Breast epithelium (tissue), 4 donors: ENCODE measurements around the gene SRSF8. TPM values are rescaled to one million over a fixed set of nuclear protein-coding genes. Genes with fewer than 3 reads are reported as not detected.
"Not testable (repeated sequence)": the region's sequence is repeated elsewhere in the genome, so short reads cannot be mapped to it uniquely, and the experiment has no call there.

Experiments
- DNase-seq, 2 donors: peaks; one replicate each; pipeline ENCODE4 v3.0.0-alpha.2; 2019; ENCODE audit warnings: low spot score in 2 of 2
- H3K27ac ChIP-seq, 2 donors: fragments of 200-600 bp; sonication (generic) in 1 of 2; one replicate each; pipeline ENCODE4 v1.5.1; 2016 to 2019; ENCODE audit warnings: mild to moderate bottlenecking in 1 of 2
- H3K27me3 ChIP-seq, 2 donors: fragments of 200-600 bp; sonication (generic) in 1 of 2; one replicate each; pipeline versions ENCODE4 v1.5.1 to v1.6.0; 2017 to 2019; ENCODE audit warnings: control low read depth in 1 of 2, mild to moderate bottlenecking in 1 of 2
- H3K36me3 ChIP-seq: fragments of 200-600 bp; one replicate; pipeline ENCODE4 v1.5.1; 2019
- H3K4me1 ChIP-seq, 2 donors: fragments of 200-600 bp; sonication (generic); one replicate each; pipeline ENCODE4 v1.5.1; 2016 to 2019; ENCODE audit warnings: control low read depth in 1 of 2
- H3K4me3 ChIP-seq, 3 donors: fragments of 200-600 bp; sonication (generic); 1 replicate in 2 of 3; 2 replicates in 1 of 3; pipeline ENCODE4 v1.5.1; 2016 to 2019; ENCODE audit warnings: mild to moderate bottlenecking in 3 of 3, moderate library complexity in 2 of 3
- H3K9me3 ChIP-seq, 2 donors: fragments of 200-600 bp; sonication (generic) in 1 of 2; one replicate each; pipeline ENCODE4 v1.5.1; 2016 to 2019; ENCODE audit warnings: control low read depth in 1 of 2
- POLR2A ChIP-seq: fragments of 450-650 bp; IDR thresholded peaks from one replicate; pipeline ENCODE4 v1.6.1; 2016; ENCODE audit warnings: antibody characterized with exemption, mild to moderate bottlenecking, moderate library complexity
- POLR2AphosphoS5 ChIP-seq, 3 donors: sonication (generic); formaldehyde crosslinking; IDR thresholded peaks; one replicate each; pipeline ENCODE4 v1.6.1; 2017; ENCODE audit warnings: antibody characterized with exemption in 3 of 3
- intact Hi-C: fragments of 100-400 bp; cut with DNase I; formaldehyde crosslinking; loops from one replicate; pipeline ENCODE4 v1.15.1; 2023; ENCODE audit warnings: low total_unique reads
- total RNA-seq, 3 donors: library from RNA; depleted of rRNA; stranded (reverse); fragments of >200 nt; gene quantifications; one replicate each; pipeline ENCODE4 v1.1.0, GENCODE V29; 2016
- TF ChIP-seq, protein P1 (sequence below), 3 donors: fragments of 450-650 bp; IDR thresholded peaks; one replicate each; pipeline ENCODE4 v1.5.1; 2016 to 2017; ENCODE audit warnings: antibody characterized with exemption in 3 of 3, mild to moderate bottlenecking in 3 of 3, moderate library complexity in 3 of 3

SRSF8 gene
- total RNA-seq, 3 donors from 2014 or later: 35.4 to 52.4 (median 36.1) TPM

DNA sequence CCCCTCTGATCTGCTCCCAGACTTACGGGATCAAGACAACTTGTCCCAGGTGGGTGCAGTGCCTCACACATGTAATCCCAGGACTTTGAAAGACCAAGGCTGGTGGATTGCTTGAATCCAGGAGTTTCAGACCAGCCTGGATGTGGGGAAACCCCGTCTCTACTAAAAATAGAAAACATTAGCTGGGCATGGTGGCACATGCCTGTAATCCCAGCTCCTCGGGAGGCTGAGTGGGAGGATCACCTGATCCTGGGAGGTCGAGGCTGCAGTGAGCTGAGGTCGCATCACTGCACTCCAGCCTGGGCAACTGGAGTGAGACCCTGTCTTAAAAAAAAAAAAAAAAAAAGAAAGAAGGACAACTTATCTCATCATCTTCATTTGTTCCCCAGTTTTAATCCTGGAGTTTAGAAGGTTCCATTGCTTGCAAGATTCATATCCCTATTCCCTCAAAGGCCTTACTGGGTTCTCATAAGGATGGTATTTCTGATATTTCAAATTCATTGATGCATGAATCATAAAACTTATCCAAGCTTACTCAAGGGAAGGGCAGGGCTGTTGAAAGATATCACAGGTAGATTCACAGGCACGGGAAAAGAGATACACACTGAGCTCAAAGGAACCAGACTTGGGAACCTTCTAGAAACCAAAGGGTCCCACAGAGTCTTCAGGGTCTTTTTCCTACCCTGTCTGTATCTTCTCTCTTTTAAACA lies 37.6 kb downstream of the SRSF8 start:
- H3K27ac ChIP-seq: no peak overlapping the region
- H3K27me3 ChIP-seq: no peaks in the 10 kb centered on the region
- H3K9me3 ChIP-seq: no peaks in the 10 kb centered on the region
- DNase-seq: no peak
- no peaks in the 10 kb centered on the region for H3K36me3 ChIP-seq
- intact Hi-C loops: no loop called here
- H3K4me3 ChIP-seq: no peak overlapping the region
- peaks cover 3 to 5% of the 10 kb centered on the region in 2 donors for H3K4me1 ChIP-seq
- TF ChIP-seq POLR2A (no peak), POLR2AphosphoS5 (IDR thresholded peaks at IDR 0.05) (no peak)
- TF ChIP-seq, protein P1, sequence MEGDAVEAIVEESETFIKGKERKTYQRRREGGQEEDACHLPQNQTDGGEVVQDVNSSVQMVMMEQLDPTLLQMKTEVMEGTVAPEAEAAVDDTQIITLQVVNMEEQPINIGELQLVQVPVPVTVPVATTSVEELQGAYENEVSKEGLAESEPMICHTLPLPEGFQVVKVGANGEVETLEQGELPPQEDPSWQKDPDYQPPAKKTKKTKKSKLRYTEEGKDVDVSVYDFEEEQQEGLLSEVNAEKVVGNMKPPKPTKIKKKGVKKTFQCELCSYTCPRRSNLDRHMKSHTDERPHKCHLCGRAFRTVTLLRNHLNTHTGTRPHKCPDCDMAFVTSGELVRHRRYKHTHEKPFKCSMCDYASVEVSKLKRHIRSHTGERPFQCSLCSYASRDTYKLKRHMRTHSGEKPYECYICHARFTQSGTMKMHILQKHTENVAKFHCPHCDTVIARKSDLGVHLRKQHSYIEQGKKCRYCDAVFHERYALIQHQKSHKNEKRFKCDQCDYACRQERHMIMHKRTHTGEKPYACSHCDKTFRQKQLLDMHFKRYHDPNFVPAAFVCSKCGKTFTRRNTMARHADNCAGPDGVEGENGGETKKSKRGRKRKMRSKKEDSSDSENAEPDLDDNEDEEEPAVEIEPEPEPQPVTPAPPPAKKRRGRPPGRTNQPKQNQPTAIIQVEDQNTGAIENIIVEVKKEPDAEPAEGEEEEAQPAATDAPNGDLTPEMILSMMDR (IDR thresholded peaks at IDR 0.05): no peak

DNA sequence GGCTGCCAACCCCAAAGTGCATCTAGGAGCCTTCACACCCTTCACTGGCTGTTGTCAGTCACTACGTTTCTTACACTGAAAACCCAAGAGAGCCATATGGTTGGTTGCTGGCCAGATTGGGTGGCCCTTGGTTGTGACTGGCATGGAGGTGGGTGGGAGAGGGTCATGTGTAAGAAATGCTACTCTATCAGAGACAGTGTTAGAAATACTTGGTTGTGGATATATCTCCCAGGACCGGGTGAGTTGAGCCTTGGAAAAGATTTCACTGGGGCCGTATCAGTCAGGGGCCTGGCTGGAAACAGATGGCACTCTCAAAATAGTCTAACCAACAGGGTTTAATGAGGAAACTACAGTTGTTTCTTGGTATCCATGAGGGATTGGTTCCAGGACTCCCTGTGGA lies 38.1 kb downstream of the SRSF8 start:
- Histone ChIP-seq H3K9me3 (no peaks in the 10 kb centered on the region), H3K27ac (no peak overlapping the region), H3K4me3 (no peak overlapping the region), H3K36me3 (no peaks in the 10 kb centered on the region), H3K27me3 (no peaks in the 10 kb centered on the region), H3K4me1 (peaks cover 3 to 5% of the 10 kb centered on the region in 2 donors)
- TF ChIP-seq, protein P1 (IDR thresholded peaks at IDR 0.05): no peak
- TF ChIP-seq POLR2A: no peak
- no peak for TF ChIP-seq POLR2AphosphoS5 (IDR thresholded peaks at IDR 0.05)
- no peak for DNase-seq
- intact Hi-C loops: no loop called here

DNA sequence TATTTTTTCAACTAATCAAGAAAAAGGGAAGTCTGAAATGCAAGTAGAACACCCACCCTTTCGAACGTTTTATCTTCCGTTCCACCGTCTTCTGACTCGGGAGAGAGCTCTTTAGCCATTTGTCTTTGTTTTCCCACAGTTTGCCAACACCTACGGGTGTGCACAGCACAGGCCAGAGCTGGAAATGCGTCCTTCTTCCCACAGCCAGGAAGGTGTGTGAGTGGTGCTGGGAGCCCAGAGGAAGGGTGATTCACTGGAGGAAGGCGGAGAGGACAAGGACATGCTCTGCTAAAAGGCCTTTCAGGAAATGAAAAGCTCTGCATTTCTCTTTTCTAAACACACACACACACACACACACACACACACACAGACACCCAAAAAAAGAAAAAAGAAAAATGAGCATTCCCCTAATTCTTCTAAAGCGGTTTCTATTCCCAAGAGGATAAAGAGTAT lies 41.5 kb downstream of the SRSF8 start:
- H3K27ac ChIP-seq: peak overlapping the region; percentile 85 to 86
- H3K9me3 ChIP-seq: no peaks in the 10 kb centered on the region
- peak overlapping the region in 2 of 3 donors; percentile 19 to 34 for H3K4me3 ChIP-seq
- H3K36me3 ChIP-seq: no peaks in the 10 kb centered on the region
- no peaks in the 10 kb centered on the region for H3K27me3 ChIP-seq
- H3K4me1 ChIP-seq: peaks cover 3 to 5% of the 10 kb centered on the region in 2 donors
- intact Hi-C loops: no loop called here
- TF ChIP-seq POLR2AphosphoS5 (IDR thresholded peaks at IDR 0.05) (peak in 1 of 3 donors; percentile 41), POLR2A (no peak)
- TF ChIP-seq, protein P1 (IDR thresholded peaks at IDR 0.05): no peak
- peak; percentile 63 to 64 for DNase-seq

DNA sequence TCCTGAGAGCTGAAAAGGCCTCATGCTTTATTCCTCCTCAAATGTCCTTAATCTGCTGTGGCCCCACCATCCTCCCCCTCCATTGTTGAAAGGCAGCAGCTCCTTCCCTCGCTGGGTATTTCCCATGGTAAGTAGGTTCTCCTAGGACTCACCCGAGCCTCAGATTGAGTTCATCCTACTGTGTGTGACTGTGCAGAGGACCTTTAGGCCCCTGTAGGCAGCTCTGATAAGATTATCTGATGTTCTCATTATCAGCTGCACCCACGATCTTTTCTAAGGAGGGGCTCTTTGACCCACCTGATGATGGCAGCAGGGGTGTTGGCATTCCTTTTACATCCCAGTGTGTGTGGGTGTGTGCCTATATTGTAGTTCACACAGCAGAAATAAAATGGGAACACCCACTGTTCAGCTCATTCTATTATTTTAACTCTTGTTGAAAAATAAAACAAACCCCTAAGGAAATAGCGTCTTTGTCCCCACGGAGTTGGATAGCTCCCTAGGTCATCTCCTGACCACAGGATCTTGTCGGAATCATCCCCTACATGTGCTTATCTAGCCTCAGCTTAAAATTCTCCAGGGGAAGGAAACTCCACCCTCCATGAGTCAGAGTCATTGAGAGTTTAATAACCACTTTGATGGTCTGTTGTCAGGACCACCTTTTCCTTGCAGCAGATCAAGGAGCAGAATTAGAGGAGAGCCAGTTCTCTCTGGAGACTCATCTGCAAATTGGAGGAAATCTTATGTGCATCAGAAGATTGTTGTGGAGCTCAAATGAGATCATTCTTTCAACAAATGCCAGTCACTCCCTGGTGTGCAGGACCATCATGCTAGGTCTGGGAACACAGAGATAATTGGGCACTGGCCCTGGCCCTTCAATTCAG lies 42.2 kb downstream of the SRSF8 start:
- TF ChIP-seq POLR2AphosphoS5 (IDR thresholded peaks at IDR 0.05): no peak
- no peak for TF ChIP-seq POLR2A
- TF ChIP-seq, protein P1 (IDR thresholded peaks at IDR 0.05): no peak

DNA sequence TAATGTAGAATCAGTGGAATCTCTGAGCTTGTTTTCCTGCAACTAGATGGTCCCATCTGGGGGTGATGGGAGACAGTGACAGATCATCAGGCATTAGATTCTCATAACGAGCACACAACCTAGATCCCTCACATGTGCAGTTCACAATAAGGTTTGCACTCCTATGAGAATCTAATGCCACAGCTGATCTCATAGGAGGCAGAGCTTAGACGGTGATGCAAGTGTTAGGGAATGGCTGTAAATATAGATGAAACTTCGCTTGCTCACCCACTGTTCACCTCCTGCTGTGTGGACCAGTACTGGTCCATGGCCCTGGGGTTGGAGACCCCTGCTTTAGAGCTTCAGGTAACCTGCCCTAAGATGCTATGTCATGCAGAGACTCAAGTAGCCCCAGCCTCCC lies 44.8 kb downstream of the SRSF8 start:
- H3K9me3 ChIP-seq, intact Hi-C loops, H3K27me3 ChIP-seq, DNase-seq, H3K27ac ChIP-seq, H3K4me3 ChIP-seq, H3K4me1 ChIP-seq, H3K36me3 ChIP-seq: not testable (repeated sequence)

More for the DNA sequence above, 42.2 kb downstream of the SRSF8 start:
- Histone ChIP-seq H3K27me3 (no peaks in the 10 kb centered on the region), H3K4me1 (peaks cover 3 to 5% of the 10 kb centered on the region in 2 donors), H3K27ac (peak overlapping the region; percentile 85 to 86), H3K9me3 (no peaks in the 10 kb centered on the region), H3K4me3 (peak overlapping the region in 1 of 3 donors; percentile 19), H3K36me3 (no peaks in the 10 kb centered on the region)
- DNase-seq: no peak
- intact Hi-C loops: loop anchor here (1.0 kb wide), 1 partner anchor 34 kb away; no protein-coding TSS in a partner anchor
